ENCODE measurements around the gene TMPRSS3.
A peak's percentile ranks its signal among the peaks of the same experiment; 100 is the strongest.

TMPRSS3 gene

DNA sequence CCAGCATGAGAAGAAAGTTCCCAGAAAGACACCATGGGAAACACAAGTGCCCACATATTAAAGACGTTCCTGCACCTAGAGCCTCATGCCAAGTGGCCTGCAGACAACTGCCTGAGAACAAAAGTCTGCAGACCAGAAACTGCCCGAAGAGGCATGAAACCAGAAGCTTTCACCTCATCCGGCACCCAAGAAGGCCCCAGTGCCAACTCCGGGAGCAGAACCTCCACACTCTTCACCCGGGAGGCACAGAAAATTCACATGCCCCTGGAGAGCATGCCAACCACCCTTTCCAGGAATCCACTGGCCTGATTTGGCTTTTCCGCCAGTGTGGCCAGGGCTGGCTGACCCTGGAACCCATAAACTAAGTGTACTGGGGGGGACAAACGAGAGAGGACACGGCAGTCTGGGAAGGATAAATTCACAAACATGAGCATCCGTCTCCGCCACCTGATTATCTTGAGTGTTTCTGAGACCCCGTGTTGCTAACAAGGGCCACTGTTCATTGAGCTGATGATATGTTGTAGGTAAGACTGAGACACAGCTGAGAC is 51.8 kb downstream of the TMPRSS3 start:
- in situ Hi-C loops (cut with HindIII; ENCODE audit: low pct_unique_long_range_greater_than_20kb, low sequenced_read_pairs): no loop called here
- no peak for TF ChIP-seq JUND (IDR thresholded peaks at IDR 0.05; ENCODE audit: low read depth)
- DNase-seq (ENCODE audit: low read depth in 1 of 2, low spot score in 1 of 2): no peak

GRCh38 chr21:42343556-42343955 is 52.3 kb downstream of the TMPRSS3 start:
- no peak for DNase-seq (ENCODE audit: low read depth in 1 of 2, low spot score in 1 of 2)
- TF ChIP-seq JUND (IDR thresholded peaks at IDR 0.05; ENCODE audit: low read depth): no peak
- in situ Hi-C loops (cut with HindIII; ENCODE audit: low pct_unique_long_range_greater_than_20kb, low sequenced_read_pairs): no loop called here

DNA sequence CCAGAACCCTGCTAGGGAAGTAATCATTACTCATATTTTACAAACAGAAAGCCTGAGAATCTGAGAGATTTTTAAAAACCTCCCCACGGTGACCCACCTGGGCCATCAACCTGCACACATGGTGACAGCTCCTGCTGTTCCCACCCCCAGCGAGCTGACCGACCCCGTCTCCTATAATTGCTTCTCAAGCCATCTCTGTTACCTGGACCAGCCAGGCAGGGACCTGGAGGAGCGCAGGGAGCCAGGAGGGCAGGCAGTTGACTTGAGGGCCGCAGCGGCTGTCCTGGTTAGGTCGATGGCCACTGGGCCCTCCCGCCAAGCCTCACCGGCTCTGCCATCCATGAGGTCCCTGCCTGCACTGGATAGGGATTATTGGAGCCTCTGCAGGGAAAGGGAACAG is 52.8 kb downstream of the TMPRSS3 start:
- no peak for TF ChIP-seq JUND (IDR thresholded peaks at IDR 0.05; ENCODE audit: low read depth)
- no peak for DNase-seq (ENCODE audit: low read depth in 1 of 2, low spot score in 1 of 2)
- in situ Hi-C loops (cut with HindIII; ENCODE audit: low pct_unique_long_range_greater_than_20kb, low sequenced_read_pairs): no loop called here

- DNase-seq (ENCODE audit: low read depth in 1 of 2, low spot score in 1 of 2): no peak
- no peak for TF ChIP-seq JUND (IDR thresholded peaks at IDR 0.05; ENCODE audit: low read depth)
Measured at GRCh38 chr21:42341776-42342542, 53.9 kb downstream of the TMPRSS3 start.

GRCh38 chr21:42340187-42341050 is 55.4 kb downstream of the TMPRSS3 start:
- in situ Hi-C loops (cut with HindIII; ENCODE audit: low pct_unique_long_range_greater_than_20kb, low sequenced_read_pairs): no loop called here
- TF ChIP-seq JUND (IDR thresholded peaks at IDR 0.05; ENCODE audit: low read depth): no peak
- DNase-seq (ENCODE audit: low read depth in 1 of 2, low spot score in 1 of 2): no peak

More at GRCh38 chr21:42341776-42342542, 53.9 kb downstream of the TMPRSS3 start:
- in situ Hi-C loops (cut with HindIII; ENCODE audit: low pct_unique_long_range_greater_than_20kb, low sequenced_read_pairs): no loop called here

- in situ Hi-C loops (cut with HindIII; ENCODE audit: low pct_unique_long_range_greater_than_20kb, low sequenced_read_pairs): no loop called here
Measured at GRCh38 chr21:42338729-42339715, 56.8 kb downstream of the TMPRSS3 start.

DNA sequence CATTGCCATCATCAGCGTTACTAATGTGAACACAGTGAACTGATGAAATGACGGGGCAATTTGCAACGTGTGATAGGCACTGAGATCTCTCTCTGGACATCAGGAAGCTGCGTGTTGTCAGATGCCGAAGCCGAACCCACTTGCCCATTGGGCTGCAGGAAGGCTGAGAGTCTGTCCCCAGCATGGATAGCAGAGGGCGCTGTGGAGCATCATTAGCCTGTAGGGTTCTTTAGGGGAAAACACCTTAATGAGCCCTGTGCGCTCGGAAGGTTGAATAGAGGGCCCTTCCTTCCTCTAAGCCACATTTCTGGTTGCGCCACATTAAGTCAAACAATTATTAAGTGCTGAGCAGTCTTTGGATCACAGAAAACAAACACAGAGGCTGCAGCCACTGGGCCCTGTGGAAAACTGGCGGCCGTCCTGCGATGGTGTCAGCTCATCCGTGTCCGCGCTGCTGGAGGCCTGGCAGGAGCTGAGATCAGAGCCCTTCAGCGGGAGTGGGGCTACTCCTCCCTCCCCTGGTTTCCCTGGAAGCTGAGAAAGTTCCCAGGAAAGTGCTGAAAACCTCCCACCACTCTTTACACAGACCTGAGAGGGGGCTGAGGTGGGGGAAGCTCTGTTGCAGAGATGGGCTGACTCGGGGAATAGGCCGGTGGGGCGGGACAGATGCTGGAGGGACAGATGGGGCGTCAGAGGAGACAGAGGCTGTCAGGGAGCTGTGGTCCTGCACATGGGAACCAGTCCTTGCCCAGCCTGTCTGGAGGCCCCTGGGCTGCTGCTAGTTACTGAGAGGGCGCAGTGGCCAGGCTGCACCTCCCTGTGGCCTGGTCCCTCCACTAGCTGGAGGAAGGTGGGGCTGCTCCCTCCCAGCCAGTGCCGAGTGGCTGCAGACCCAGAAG is 57.8 kb downstream of the TMPRSS3 start:
- in situ Hi-C loops (cut with HindIII; ENCODE audit: low pct_unique_long_range_greater_than_20kb, low sequenced_read_pairs): no loop called here
- DNase-seq (ENCODE audit: low read depth in 1 of 2, low spot score in 1 of 2): peak; percentile 42 to 97
- TF ChIP-seq JUND (IDR thresholded peaks at IDR 0.05; ENCODE audit: low read depth): no peak

More at GRCh38 chr21:42338729-42339715, 56.8 kb downstream of the TMPRSS3 start:
- TF ChIP-seq JUND (IDR thresholded peaks at IDR 0.05; ENCODE audit: low read depth): no peak
- no peak for DNase-seq (ENCODE audit: low read depth in 1 of 2, low spot score in 1 of 2)

GRCh38 chr21:42337276-42337675 is 58.6 kb downstream of the TMPRSS3 start:
- DNase-seq (ENCODE audit: low read depth in 1 of 2, low spot score in 1 of 2): no peak
- TF ChIP-seq JUND (IDR thresholded peaks at IDR 0.05; ENCODE audit: low read depth): no peak
- in situ Hi-C loops (cut with HindIII; ENCODE audit: low pct_unique_long_range_greater_than_20kb, low sequenced_read_pairs): no loop called here

GRCh38 chr21:42336054-42336453 is 59.8 kb downstream of the TMPRSS3 start:
- in situ Hi-C loops (cut with HindIII; ENCODE audit: low pct_unique_long_range_greater_than_20kb, low sequenced_read_pairs): no loop called here
- no peak for TF ChIP-seq JUND (IDR thresholded peaks at IDR 0.05; ENCODE audit: low read depth)
- peak in 1 of 2 experiments; percentile 80 for DNase-seq (ENCODE audit: low read depth in 1 of 2, low spot score in 1 of 2)

DNA sequence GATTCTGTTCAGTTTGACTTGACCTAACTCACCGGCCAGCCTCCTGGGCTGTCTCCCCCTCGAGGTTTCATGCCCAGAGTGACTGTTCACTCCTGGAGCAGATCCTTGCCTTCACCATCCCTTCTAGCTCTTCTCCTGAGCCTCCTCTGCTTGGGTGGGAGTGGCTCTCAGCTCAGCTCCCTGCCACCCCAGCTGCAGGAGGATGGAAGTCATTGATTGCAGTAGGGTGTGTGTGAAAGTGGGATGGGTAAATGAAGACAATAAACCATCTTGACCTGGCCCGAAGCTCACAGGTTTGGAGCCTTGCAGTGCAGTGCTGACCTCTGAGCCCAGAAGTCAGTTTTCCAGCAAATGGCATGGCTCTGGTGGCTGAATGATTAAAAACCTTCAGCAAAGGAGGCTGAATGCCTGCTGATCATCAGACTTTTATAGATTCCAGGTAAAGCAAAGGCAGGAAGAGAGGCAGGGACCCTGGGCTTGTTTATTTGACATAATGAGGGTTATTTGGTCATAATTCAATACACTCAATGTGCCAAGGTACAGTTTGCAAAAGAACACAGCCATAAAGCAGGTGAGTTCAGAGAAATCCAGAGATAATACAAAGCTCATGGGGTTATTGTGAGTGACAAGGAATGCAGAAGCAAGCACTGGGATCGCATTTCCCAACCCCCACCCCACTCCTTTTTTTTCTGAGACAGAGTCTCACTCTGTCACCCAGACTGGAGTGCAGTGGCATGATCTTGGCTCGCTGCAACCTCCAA is 63.1 kb downstream of the TMPRSS3 start:
- no peak for TF ChIP-seq JUND (IDR thresholded peaks at IDR 0.05; ENCODE audit: low read depth)
- in situ Hi-C loops (cut with HindIII; ENCODE audit: low pct_unique_long_range_greater_than_20kb, low sequenced_read_pairs): no loop called here
- no peak for DNase-seq (ENCODE audit: low read depth in 1 of 2, low spot score in 1 of 2)

Data from T47D (cell line).